ENCODE data around the gene CUL4A.

Gene CUL4A

DNA sequence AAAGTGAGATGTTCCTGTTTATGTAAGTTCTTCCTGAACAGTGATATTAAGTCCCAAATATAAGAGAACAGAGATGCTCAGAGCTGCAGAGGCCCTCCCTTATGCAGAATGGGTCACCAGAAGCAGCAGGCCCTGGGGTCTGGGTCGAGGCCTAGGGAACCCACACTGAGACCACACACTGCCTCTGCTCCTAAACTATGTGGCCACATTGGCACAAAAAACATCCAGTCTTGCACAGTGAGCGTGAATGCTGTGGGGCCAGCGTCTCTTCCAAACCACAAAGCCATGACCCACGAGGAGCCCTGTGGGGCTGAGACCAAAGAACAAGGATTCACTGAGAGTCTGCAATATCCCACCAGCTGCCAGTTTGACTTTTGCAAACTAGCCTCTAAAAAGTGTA lies 27.4 kb upstream of the CUL4A start:
- DNase-seq = no peak

DNA sequence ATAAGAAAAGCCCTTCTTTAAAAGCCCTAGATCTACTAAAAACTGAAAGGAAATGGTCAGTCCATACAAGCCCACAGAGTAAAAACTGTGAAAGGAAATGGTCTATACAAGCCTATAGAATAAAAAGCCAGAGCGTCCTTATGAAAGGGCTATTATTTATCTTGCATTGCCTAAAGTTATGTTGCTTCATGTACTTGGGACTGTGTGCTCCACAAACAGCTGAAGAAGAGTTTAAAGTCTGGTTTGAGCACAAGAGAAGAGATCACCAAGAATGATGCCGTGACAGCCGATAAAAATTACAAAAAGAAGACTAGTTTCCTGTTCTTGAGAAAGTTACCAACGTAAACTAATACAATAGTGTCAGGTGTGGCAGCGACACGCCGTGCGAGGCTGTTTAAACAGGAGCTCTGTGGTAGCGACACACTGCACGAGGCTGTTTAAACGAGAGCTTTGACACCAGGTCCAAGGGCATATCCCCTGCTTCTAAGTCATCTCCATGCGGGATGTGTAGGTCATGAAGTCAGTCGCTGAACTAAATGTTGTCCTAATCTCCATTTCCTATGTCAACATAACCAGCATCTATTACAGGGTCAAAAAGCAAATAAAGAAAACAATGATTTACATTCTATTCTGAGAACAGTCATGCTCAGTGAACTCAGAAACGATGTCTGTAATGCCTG lies 25.8 kb upstream of the CUL4A start:
- no peak for DNase-seq

DNA sequence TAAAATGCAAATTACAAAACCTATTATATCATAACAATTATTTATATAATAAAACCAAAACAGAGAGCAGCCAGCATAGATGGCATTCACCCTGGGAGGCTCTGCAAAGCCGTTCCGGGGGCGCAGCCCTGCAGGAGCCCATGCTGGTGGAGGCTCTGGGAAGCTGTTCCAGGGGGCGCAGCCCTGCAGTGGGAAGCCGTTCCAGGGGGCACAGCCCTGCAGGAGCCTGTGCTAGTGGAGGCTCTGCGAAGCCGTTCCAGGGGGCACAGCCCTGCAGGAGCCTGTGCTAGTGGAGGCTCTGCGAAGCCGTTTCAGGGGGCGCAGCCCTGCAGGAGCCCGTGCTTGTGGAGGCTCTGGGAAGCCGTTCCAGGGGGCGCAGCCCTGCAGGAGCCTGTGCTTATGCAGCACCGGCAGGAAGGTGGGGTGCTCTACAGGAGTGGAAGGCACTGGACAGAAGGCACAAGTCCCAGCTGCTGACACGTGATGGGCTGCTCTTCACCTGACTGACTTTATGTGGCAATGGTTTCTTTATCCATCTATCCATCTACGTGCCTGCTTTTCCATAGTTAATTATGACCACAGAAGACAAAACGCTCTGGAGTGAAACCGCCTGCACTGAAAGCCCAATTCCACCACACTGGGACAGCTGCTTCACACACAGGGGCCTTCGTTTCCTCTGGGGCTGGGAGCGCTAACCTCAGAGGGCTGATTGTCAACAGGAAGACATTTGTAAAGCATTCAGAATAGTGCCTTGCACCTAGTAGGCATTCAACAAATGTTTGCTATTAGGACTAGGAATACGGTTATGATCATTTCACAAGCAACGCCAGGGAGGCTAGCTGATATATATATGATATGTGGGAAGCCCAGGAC lies 24.6 kb upstream of the CUL4A start:
- DNase-seq = no peak

DNA sequence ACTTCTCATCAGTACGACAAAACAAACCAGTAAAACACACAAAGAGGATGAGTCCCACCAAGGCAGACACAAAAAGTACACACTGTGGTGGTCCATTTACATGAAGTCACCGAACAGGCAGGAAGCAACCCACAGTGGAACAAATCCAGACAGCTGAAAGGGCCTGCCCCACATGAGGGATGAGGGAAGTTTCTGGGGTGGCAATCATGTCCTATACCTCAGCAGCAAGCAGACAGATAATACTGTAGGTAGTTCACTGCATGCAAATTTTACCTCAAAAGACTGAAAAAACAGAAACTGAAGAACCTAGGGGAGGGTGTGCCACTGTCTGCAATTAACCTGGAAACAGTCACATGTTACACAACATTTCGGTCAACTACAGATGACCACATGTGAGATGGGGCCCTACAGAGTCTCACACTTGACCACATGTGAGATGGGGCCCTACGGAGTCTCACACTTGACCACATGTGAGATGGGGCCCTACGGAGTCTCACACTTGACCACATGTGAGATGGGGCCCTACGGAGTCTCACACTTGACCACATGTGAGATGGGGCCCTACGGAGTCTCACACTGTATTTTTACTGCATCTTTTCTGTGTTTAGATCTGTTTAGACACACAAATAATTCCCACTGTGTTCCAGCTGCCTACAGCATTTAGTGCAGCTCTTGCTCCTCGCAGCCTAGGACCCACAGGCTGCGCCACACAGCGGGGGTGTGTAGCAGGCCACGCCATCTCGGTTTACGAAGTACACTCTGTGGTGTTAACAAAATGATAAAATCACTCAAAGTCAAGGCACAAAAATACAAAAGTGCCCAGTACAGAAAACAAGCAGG lies 23.1 kb upstream of the CUL4A start:
- DNase-seq = no peak

DNA sequence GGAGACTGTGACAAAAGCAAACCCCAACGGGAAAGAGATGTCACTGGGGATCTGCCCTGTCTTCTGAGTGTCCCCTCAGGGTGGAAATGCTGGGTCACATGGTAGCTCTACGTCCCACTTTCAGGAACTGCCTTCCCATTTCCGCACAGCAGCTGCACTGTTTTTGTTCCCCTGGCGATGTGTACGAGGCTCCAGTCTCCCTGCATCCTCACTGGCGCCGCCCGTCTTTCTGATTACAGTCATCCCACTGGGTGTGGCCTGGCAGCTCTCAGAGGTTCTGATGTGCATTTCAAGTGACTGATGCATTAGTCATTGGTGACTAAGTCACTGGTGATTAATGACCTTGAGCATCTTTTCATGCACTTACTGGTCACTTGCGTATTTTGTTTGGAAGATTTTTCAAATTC lies 22.1 kb upstream of the CUL4A start:
- DNase-seq = no peak

DNA sequence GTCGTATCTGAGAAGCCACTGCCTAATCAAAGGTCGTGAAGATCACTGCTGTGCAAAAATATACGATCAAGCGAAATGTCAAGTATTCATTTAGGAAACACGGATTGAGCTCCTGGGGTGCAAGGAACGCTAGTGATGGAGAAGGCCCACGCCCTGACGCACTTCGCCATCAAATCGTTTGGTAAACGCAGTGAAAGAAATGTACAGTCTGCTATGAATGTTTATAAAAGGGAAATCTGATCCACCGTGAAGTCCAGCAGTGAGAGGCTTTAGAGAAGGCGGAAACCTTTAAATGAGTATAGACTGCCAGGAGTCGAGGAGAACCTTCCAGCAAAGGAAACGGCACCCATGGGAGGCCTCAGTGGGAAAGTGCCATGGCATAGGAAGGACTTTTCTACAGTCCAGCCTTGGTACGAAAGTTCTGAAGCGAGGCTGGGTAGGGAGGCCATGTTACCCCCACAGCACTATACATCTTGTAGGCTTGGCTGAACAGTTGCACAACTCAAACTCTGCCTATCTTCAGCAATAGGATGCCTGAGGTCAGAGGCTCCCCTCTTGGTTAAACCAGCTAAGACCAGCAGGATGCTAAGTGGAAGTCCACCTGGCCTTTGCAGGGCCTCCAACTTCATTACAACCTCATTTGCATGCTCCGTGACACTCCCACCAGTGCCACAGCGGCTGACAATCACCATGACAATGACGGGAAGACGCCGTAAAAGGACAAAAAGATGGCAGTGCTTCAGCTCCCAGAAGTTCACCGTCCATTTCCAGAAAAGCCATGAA lies 21.3 kb upstream of the CUL4A start:
- no peak for DNase-seq

DNA sequence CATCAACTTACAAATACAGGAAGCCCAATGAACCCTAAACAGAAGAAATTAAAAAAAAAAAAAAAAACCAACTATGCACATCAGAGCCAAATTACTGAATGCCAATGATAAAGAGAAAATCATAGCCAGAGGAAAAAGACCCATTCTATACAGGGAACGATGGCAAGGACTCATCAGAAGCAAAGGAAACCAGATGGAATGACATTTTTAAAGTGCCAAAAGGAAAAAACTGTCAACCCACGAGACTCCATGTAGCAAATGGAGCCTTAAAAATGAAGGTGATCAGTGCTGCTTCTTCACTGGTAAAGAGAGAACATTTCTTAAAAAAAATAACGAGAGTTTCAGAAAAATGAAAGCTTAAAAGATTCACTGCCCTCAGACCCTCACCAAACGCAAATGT lies 19.2 kb upstream of the CUL4A start:
- DNase-seq = no peak

DNA sequence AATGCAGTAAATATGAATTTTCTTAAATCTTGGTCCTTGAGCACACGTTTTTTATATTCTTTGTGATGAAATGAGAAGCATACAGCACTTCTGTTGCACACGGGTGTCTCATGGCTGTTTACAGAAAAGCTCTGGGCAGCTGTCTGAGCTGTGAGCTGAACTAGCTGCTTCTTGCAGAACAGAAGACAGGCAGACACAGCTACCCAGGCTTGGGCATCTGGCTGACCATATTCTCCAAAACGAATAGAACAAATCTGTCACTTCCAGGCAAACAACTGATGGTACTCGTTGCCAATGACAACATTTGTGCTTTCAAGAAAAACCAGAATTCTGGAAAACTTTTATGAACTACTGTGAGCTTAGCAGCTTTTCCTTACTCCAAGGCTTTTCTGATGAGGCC lies 17.1 kb upstream of the CUL4A start:
- DNase-seq = no peak

DNA sequence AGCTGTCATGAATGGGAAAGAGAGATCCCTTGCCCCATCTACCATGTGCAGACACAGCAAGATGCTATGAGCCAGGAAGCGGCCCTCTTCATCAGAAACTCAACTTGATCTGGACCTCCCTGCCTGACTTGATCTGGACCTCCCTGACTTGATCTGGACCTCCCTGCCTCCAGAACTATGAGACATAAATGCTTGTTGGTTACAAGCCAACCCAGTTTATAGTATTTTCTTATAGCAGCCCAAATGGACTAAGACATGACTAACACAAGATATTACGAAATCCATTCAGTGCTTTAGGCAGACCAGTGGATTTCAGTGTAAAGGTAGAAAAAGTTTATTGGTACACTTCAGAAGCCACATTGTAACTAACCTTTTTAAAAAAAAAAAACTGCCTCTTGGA lies 16.5 kb upstream of the CUL4A start:
- no peak for DNase-seq

DNA sequence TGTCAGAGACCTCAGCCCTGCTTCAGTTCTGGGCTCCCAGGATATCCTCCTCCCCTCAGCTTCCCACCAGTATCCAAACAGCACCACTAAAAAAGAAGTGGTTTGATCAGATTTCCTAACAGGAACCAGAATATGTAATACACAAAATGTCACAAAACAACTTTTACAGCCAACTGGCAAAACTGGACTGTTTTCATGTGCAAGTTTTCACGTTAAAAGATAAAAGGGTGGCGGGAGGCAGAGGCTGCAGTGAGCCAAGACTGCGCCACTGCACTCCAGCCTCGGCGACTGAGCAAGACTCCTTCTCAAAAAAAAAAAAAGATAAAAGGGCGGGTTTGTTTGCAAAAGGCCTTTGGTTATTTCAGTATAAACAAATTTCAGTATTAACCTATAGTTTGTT lies 14.1 kb upstream of the CUL4A start:
- DNase-seq = no peak

DNA sequence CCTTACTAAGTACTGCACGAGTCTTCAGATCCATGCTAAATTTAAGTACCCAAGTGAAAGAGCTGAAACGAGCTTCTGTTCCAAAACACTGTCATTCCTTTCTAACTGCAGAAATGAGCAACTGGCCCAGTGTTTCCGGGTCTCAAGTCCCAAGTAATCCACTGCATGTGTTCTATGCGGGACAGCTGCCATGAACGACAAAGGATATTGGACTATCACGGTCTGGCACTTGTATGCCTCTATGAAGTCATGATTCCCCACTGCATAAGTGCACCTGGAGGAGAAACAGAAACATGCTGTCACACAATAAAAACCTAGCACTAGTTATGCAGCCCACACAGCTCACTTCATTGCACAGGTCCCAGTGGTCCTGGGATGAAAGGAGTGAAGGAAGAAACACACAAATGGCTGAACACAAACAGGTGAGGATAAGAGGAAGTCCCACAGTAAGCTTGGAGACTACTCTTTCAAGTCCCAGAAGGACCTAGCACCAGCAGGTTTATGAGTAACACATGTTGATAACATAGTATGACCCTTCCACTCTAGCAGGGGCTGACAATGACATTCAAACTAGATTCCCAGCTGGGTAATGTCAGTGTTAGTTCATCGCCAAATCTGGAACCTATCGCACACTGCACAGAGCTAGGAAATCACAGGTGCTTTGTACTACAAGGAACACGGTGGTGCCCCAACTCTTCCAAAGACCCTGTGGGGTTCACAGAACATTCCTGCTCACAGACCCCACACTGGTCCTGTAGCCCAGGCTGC lies 12.3 kb upstream of the CUL4A start:
- DNase-seq = no peak

DNA sequence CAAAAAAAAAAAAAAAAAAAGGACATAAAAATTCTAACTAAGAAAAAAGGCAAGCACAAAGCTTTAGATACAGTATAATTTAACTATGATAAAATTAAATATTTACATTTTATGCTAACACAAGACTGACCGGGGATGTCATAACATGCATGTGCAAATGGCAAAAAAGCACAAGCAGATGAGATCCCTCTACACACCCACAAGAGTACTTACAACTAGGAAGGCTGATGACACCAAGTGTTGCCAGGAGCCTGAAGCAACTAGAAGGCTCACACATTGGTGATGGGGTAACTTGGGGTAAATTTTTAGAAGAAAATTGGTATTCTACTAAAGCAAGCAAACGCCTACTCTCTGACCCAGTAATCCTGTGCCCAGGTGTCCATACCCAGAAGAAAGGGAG lies 7.6 kb upstream of the CUL4A start:
- no peak for DNase-seq

DNA sequence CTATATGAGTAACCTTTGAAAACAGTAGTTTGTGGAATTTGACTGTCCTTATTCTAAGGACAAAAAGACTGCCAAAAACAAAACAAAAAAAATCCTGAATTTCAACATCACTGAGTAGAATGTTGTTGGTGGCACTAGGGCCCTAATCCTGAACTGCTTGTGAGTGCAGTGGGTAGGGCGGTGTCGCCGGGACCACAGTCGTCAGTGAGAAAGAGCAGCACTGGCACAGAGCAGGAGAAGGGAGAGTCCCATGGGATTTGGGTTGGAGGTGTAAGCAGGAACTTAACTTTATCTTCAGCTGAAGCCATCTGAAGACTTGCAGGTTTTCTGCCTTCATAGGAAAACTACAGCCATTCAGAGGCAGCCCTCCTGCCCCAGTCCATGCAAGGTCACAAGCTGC lies 6.5 kb upstream of the CUL4A start:
- DNase-seq = no peak

DNA sequence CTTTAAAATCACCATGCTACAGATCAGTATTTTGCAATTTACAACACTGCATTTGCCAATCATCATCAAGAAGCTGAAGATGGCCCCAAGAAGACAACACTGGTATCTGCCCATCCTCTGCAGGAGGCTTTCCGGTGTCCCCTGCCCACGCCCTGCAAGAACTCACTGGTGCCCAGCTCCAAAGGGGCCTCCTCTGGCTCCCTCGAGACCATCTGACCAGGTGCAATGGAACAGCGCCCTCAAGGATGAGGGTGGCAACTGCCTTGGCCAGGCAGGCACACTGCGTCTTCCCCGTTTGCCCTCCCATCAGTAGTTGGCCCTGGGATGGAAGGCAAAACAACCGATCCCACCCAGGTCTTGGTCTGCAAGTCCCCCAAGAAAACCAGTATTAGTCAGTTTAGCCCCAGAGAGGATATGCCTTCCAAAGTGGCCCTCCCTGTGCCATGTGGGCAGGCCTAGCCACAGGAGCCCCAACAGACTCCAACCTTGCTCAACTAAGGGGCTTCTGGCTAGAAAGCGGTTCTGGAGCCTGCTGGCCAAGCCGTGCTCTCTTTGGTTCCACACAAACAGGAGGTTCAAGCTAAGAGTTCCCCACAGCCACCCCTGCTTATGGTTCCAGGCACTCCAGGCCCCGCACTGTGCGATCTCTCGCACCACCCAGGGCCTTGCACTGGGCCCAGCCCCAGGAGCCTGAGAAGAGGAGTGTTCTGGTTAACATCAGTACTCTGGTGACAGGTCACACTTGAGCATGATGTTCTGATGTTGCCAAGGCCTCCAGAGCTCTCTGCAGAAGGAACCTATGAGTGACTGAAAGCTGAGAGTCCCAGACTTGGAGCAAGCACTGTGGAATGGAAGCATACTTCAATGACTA lies 5.7 kb upstream of the CUL4A start:
- DNase-seq = no peak

DNA sequence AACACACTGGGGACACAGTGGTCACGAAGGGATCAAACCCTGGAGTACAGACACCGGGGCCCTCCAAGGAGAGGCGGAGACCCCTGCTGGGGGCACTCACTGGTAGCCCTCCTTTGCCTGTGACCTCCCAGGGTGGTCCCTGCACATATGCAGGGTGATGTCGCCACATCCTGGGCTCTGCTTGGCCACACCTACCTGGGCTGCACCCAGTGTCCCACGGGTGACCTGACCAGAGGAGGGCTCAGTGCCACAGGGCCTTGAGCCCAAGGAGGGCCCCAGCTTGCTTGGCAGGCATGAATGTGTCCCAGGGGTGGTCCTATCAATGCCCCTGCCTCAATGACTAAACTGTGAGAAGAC lies 5.1 kb upstream of the CUL4A start:
- no peak for DNase-seq

DNA sequence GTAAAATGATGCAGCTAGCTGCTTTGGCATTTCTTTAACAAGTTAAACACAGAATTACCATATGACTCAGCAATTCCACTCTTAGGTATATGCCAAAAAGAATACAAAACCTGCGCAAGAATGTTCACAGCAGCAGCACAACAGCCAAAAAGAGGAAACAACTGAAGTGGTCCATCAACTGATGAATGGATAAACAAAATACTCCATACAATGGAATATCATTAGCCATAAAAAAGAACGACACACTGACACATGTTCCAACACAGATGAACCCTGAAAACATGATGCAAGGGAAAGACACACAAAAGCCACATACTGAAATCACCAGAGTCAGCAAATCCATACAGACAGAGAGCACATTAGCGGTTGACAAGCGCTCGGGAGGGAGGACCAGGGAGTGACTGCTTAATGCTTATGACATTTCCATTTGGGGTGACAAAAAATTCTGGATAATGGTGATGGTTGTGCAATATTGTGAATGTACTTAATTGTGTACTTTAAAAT lies 3.9 kb upstream of the CUL4A start:
- DNase-seq = no peak

DNA sequence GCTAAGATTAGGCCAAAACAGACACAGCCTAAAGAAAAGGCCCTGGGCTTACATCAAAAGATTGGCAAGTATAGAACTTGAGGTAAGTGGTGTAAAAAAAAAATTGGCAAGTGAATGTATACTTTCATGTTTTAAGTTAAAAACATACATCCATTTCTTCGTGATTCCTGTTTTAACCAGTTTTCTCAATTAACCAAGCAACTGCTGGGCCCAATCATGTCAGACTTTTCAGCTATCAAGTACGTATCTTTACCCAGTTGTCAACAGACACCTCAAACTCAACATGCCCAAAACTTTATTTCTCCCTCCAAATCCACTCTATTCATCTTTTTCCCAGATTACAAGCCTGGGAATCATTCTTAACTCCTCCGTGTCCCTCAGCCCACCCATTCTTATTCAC lies 2.0 kb upstream of the CUL4A start:
- DNase-seq = no peak

DNA sequence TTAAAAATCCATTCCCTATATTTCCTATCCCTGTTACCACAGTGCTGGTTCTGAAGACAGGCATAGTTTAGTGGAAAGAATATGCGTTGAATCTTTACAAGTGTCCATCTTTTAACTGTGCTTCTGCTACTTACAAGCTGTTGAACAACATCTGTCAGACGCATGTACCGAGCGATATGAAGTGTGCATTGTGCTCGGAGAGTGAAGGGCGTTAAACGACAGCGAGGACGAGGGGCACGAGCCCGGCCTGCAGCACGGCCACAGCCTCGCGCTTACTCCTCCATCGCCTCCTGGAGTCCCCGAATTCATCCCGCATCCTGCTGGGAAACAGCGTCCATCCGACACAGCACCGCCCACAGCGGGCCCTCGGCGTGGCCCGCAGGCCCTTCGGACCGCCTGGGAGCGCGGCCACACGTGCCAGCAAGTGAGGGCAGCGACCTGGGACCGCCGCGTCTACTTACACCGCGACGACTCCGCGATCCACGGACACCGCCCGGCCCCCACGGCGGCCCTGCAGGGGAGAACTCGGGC lies 1.5 kb upstream of the CUL4A start:
- peak; percentile 38 for DNase-seq

DNA sequence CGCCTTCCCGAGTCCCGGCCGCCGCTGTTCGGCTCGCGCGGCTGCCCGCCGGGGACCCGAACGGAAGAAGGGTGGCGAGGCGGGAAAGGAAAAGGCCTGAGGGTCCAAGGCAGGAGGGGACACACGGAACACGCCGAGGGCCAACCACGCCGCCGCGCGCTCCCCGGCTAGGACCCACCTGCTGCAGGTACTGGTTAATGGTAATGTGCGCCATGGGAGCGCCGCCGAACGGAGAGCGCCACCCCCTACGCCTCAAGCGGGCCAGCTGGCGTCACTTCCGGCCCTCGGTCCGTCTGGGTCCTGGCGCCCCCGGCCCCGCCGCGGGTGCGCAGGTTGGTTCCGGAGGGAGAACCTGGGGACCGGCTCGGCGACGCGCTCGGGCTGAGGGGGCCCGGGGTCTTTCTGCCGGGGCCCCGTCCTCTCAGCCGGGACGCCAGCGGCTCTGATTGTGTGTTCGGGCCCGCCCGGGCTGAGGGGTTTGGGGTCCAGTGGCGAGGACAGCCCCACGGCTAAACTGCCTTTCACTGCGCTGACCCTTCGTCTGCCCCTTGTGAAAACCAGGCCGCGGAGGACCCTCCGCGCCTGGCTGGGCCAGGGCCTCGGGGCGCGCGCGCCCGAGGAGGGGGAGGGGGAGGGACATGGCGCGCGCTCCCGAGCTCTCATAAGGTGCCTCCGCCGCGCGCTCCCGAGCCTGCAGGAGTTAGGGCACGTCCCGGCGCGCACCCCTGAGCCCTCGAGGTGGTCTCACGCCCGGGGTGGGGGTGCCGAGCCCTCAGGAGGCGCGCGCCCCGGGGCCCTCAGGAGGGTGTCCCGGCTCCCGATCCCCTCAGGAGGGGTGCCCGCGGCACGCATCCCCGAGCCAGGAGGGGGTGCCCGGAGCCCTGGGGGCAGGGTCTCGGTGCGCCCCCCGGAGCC lies 735 bp upstream of the CUL4A start, which contains the start of gene PCID2:
TSS of gene PCID2 (minus strand) at position 249 of the 915 bp plus-strand sequence. CDS start at position 214, 35 bp downstream.
- peak; percentile 93 for DNase-seq

Data from DMS79 treated with DMSO at 0.1 percent for 48 hours (cell line).